GM12872 (cell line): ENCODE results near the gene LAMTOR5.

Experiments used
- TF ChIP-seq, protein P1 (sequence below): IDR thresholded peaks from 3 replicates; pipeline ENCODE4 v1.5.1; 2011; ENCODE audit warnings: low read depth, mild to moderate bottlenecking, low read length, moderate library complexity; ENCODE audit not compliant: insufficient read depth

LAMTOR5 gene

DNA sequence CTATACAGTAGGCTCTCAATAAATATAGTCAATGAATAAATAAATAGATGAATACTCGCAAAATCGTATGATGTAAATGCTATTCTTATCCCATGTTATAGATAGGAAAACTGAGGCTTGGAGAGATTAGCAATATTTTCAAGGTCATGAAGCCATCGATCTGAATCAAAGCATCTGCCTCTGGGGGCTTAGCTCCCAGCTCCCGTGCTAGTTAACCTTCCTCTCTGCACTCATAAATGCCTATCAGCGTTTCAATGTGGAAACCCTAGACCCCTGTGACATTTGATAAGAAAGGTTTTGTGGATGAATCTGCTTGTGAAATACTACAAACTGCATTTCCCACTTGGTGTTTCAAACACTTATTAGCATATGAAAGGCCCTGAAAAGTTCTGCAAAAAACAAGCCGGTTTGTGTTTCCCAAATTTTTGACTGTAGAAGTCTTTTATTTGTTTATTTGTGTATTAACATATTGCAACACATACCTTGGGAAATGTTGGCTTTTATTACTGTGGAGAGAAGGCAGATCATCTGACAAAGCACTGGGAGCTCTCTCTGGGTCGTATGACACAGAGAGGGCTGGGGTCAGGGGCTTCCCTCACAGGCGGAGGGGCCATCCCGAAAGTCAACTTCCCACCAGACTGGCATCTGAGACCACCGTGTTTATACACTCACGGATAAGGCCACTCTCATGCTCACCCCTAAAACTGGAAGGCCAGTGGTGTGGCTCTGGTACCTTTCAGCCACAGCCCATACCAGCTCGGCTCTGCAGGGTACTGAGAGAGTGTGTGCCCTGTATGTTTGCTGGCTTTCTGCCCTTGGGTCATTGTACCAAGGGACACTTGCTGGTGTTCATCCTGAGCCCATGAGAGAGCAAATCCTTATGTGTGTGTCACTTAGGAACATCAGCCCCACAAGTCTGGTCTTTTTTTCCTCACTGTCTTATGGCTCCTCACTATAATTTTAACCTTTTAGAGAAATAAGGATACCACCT, 42.5 kb upstream of the LAMTOR5 start:
- TF ChIP-seq, protein P1, sequence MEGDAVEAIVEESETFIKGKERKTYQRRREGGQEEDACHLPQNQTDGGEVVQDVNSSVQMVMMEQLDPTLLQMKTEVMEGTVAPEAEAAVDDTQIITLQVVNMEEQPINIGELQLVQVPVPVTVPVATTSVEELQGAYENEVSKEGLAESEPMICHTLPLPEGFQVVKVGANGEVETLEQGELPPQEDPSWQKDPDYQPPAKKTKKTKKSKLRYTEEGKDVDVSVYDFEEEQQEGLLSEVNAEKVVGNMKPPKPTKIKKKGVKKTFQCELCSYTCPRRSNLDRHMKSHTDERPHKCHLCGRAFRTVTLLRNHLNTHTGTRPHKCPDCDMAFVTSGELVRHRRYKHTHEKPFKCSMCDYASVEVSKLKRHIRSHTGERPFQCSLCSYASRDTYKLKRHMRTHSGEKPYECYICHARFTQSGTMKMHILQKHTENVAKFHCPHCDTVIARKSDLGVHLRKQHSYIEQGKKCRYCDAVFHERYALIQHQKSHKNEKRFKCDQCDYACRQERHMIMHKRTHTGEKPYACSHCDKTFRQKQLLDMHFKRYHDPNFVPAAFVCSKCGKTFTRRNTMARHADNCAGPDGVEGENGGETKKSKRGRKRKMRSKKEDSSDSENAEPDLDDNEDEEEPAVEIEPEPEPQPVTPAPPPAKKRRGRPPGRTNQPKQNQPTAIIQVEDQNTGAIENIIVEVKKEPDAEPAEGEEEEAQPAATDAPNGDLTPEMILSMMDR = no peak

DNA sequence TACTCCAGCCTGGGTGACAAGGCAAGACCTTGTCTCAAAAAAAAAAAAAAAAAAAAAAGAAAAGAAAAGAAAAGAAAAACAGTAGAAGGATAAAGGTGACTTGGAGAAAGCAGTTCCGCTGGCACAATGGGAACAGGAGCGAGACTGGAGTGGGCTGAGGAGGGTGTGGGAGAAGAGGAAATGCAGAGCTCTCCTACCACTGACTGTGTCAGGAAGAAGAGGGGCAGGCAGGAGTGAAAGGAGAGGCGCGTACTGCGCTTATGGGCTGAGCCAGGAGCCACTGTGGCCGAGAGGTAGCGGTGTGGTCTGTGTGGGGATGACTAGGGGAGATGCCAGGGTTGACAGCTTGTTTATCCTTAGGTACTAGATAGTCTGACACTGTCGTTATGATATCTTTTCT, 37.1 kb upstream of the LAMTOR5 start:
- TF ChIP-seq, protein P1 = no peak

DNA sequence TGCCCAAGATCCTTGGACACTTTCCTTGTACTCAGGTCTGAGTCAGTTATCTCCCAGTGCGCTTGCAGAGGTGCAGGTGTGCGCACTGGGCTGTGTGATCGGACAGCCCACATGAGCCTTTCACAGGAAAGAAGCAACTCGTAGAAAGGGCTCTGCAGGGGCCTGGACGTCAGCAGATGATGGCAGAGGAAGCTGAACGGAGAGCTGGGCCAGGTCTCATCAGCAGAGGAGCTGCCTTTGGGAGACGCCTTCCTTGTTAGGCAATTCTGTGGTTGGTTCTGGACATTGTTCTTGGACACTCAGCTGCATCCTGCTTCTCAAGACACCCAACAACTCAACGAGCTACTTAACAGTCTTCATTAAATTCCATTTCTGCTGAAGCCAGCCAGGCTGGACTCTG, 36.0 kb upstream of the LAMTOR5 start:
- TF ChIP-seq, protein P1 = no peak

DNA sequence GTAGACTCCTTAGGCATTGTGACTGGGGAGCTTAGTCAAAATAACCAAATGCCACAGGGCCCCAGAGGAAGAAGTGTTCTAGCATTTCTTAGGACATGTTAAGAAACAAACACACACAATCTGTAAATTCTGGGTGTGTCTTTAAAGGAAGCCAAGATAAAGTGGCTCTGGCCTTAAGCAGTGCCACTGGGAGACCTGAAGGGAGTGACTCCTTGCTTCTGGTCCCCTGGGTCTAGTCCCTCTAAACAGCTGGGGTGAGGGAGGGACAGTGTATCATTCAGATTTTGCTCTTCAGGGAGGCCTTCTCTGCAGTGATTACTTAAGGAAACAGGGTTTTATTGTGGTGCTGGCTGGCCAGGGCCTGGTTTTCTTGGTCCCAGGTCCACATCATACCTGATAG, 34.4 kb upstream of the LAMTOR5 start:
- TF ChIP-seq, protein P1 = no peak

DNA sequence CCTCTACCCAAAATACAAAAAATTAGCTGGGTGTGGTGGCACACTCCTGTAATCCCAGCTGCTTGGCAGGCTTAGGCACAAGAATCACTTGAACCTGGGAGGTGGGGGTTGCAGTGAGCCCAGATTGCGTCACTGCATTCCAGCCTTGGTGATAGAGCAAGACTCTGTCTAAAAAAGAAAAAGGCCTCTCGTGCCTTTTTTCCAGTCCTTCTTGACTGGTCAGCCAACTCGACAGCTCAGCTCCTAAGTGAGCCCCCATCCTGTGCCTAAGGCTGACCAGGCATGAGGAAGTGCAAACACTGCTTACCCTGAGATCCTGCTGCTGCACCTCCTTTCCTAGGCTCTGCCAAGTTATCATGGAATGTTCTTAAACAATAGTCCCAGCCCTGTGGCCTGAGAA, 33.4 kb upstream of the LAMTOR5 start:
- TF ChIP-seq, protein P1 = no peak

DNA sequence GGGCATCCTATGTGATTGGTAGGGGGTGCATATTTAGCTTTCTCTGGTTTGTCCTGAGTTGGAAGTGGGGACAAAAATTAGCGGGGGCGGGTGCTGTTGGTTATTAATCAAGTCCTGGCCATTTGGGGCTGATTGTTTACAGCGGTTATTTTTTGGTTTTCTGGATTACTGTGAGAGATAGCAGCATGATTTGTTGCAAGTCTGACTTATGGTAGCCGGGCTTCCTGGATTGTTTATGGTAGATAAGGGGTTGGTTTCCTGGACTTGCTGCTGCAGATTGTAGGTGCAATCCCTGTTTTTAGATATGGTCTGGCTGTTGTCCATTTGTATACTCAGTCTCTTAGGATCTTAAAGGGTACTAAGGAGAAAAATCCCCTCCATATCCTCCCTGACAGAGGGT, 31.4 kb upstream of the LAMTOR5 start:
- TF ChIP-seq, protein P1 = no peak

DNA sequence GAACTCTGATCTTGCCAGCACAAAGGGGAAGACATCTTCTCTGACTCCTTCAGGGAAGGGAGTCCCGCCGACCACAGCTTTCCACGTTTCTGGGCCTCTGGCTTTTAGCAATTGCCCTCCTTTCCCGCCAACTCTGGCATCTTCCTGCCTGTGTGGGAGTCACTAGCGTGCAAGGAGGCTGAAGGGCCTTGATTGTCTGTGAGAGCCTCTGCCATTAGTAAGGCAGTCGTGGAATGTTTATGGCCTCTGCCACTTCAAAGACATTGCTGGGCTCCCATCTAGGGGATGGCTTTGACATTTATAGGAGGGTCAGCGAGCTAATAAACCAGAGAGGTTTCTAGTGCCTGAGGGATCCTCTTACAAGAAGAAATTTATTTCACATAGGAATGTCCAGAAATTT, 29.1 kb upstream of the LAMTOR5 start:
- TF ChIP-seq, protein P1 = no peak
